NCI-H2081 treated with DMSO at 0.1 percent for 48 hours (cell line): ENCODE results near the gene HCRT.

Experiments
- DNase-seq: peaks from one replicate; lab custom pipeline; 2025; lab: John Stamatoyannopoulos, UW

HCRT gene

DNA sequence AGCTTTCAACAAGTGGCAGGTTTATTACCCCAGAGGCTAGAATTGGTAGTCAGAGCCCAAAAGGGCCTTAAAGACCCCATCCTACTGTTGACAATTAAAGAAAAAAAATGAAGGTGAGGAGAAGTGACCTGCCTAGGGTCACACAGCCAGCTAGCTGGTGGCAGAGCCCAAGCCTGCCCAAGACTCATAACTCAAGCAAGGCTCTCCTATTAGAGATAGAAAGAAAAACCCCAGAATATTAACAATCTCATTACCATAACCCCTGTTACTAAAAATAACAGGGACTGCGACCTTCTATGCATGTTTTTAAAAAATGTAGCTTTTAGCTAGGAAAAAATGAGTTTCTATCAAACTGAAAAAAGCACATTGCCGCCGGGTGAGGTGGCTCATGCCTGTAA lies 48.6 kb downstream of the HCRT start:
- DNase-seq = no peak

DNA sequence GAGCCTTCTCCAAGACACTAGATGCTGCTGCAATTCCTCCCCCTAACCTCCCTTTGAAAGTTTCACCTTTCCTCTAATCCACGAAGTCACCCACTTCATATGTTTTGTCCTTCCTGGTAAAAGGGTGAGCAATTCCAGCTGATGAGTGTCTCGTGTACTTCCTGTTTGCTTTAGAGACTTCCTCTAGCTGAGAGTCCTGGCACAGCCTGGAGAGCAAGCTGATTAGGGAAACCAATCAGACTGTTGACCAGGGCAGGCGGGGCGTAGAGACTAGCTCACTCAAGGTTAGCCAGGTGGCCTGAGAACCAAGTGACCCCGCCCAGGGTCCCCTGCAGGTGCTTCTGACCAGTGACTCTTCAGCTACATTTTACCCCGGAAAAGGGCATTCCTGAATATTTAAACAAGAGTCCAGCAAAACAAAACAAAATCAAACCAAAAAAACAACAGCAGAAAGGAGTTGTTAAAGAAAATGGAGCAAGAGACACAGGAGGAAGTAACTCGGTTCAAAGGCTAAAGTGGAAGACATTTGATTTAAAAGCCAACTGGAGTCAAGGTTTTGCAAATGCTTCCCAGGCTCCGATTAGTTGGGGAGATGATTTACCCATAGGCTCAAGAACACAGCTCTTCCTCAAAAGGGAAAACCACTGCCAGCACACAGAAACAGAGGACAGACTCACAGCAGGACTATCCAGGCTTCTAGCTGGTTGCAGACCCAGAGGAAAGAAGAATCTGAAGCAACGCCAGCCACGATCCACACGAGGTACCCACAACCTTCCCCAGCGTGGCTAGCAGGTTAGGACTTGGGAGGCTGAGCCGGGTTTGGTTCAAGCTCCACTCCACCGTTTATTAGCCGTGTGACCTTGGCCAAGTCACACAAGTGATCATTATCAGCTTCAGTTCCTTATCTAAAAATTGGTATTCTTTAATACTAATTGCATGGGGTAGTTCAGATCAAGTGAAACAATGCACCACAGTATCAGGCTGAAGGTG lies 49.3 kb downstream of the HCRT start:
- DNase-seq = no peak

DNA sequence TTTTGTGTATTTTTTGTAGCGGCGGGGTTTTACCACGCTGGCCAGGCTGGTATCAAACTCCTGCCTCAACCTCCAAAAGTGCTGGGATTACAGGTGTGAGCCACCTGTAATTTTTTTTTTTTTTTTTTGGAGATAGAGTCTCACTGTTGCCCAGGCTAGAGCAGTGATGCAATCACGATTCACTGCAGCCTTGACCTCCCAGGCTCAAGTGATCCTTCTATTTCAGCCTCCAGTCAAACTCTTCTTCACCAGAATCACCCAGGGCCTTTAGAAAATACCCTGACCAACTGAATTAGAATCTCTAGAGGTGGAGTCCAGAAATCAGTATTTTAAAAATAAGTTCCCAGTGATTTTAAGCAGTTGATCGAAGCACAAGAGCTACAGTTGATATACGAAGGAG lies 50.1 kb downstream of the HCRT start:
- DNase-seq = no peak
